ENCODE data around the gene UCN.
"Not testable (repeated sequence)": the region's sequence is repeated elsewhere in the genome, so short reads cannot be mapped to it uniquely, and the experiment has no call there.

UCN gene

GRCh38 chr2:27281855-27282559, 26.2 kb downstream of the UCN start, which contains the start of gene TRIM54:
TRIM54 (plus strand) TSS chr2:27282429; CDS start chr2:27282732, 303 bp downstream.
- DNase-seq, result no peak

GRCh38 chr2:27281442-27281841, 26.8 kb downstream of the UCN start:
- no peak for DNase-seq

GRCh38 chr2:27280826-27281225, 27.4 kb downstream of the UCN start:
- DNase-seq, result no peak

- no peak for DNase-seq
Measured at GRCh38 chr2:27278010-27278409, 30.2 kb downstream of the UCN start.

- DNase-seq, result no peak
Measured at GRCh38 chr2:27275211-27276150, 32.8 kb downstream of the UCN start, which contains the start of gene DNAJC5G. DNAJC5G (plus strand) TSS chr2:27275433; CDS start chr2:27276729, 1,296 bp downstream.

GRCh38 chr2:27272537-27273522, 35.4 kb downstream of the UCN start:
- DNase-seq, result not testable (repeated sequence)

- no peak for DNase-seq
Measured at GRCh38 chr2:27271631-27272340, 36.5 kb downstream of the UCN start.

- no peak for DNase-seq
Measured at GRCh38 chr2:27270670-27271069, 37.6 kb downstream of the UCN start.

GRCh38 chr2:27270131-27270530, 38.1 kb downstream of the UCN start:
- DNase-seq, result no peak

GRCh38 chr2:27268296-27268695, 39.9 kb downstream of the UCN start:
- DNase-seq, result not testable (repeated sequence)

GRCh38 chr2:27265536-27265870, 42.7 kb downstream of the UCN start:
- no peak for DNase-seq

- no peak for DNase-seq
Measured at GRCh38 chr2:27264753-27265535, 43.3 kb downstream of the UCN start.

- DNase-seq, result no peak
Measured at GRCh38 chr2:27264253-27264752, 43.9 kb downstream of the UCN start.

- no peak for DNase-seq
Measured at GRCh38 chr2:27263287-27264252, 44.7 kb downstream of the UCN start.

GRCh38 chr2:27262379-27263286, 45.6 kb downstream of the UCN start, which contains the start of gene SLC30A3:
SLC30A3 (minus strand) TSS chr2:27263047; CDS start chr2:27262906, 141 bp downstream.
- no peak for DNase-seq

- DNase-seq, result no peak
Measured at GRCh38 chr2:27261926-27262298, 46.3 kb downstream of the UCN start.

- DNase-seq, result no peak
Measured at GRCh38 chr2:27261241-27261925, 46.9 kb downstream of the UCN start.

GRCh38 chr2:27258051-27258450, 50.2 kb downstream of the UCN start:
- no peak for DNase-seq

Measured in KG1 (cell line).